ENCODE data around the gene SPTB. TPM values are rescaled to one million over a fixed set of nuclear protein-coding genes. Genes with fewer than 3 reads are reported as not detected.

Gene SPTB
- total RNA-seq, 2 donors from 2014 or later: 5.6 to 9.9 TPM

GRCh38 chr14:64804754-64805260 is 74.9 kb downstream of the SPTB start:
- Histone ChIP-seq H3K4me3 (no peak overlapping the region), H3K27ac (no peak overlapping the region), H3K9me3 (no peaks in the 10 kb centered on the region), H3K4me1 (ENCODE audit: control insufficient read depth in 1 of 2, low read depth in 2 of 2) (peaks cover 22 to 42% of the 10 kb centered on the region in 2 donors), H3K36me3 (no peaks in the 10 kb centered on the region), H3K27me3 (replicated peaks; ENCODE audit: insufficient read depth) (no peaks in the 10 kb centered on the region)
- no peak for TF ChIP-seq CTCF (IDR thresholded peaks at IDR 0.05)
- no peak for DNase-seq (ENCODE audit: low spot score)
- ATAC-seq (ENCODE audit: insufficient number of reproducible peaks, low FRiP score, low read depth): no peak

GRCh38 chr14:64801800-64802199 is 77.9 kb downstream of the SPTB start:
- peaks cover 11 to 22% of the 10 kb centered on the region in 2 donors for H3K4me1 ChIP-seq (ENCODE audit: control insufficient read depth in 1 of 2, low read depth in 2 of 2)
- no peaks in the 10 kb centered on the region for H3K9me3 ChIP-seq
- no peak overlapping the region for H3K27ac ChIP-seq
- DNase-seq (ENCODE audit: low spot score) (no peak), ATAC-seq (ENCODE audit: insufficient number of reproducible peaks, low FRiP score, low read depth) (no peak)
- peak; percentile 37 for TF ChIP-seq CTCF (IDR thresholded peaks at IDR 0.05)
- H3K27me3 ChIP-seq (replicated peaks; ENCODE audit: insufficient read depth): no peaks in the 10 kb centered on the region
- H3K4me3 ChIP-seq: no peak overlapping the region
- no peaks in the 10 kb centered on the region for H3K36me3 ChIP-seq

GRCh38 chr14:64801046-64801445 is 78.7 kb downstream of the SPTB start:
- H3K4me1 ChIP-seq (ENCODE audit: control insufficient read depth in 1 of 2, low read depth in 2 of 2): peaks cover 8 to 15% of the 10 kb centered on the region in 2 donors
- no peak for DNase-seq (ENCODE audit: low spot score)
- ATAC-seq (ENCODE audit: insufficient number of reproducible peaks, low FRiP score, low read depth): no peak
- no peaks in the 10 kb centered on the region for H3K27me3 ChIP-seq (replicated peaks; ENCODE audit: insufficient read depth)
- H3K36me3 ChIP-seq: no peaks in the 10 kb centered on the region
- H3K4me3 ChIP-seq: no peak overlapping the region
- H3K9me3 ChIP-seq: no peaks in the 10 kb centered on the region
- TF ChIP-seq CTCF (IDR thresholded peaks at IDR 0.05): no peak
- H3K27ac ChIP-seq: no peak overlapping the region

- peaks cover 0 to 5% of the 10 kb centered on the region in 2 donors for H3K4me1 ChIP-seq (ENCODE audit: control insufficient read depth in 1 of 2, low read depth in 2 of 2)
- ATAC-seq (ENCODE audit: insufficient number of reproducible peaks, low FRiP score, low read depth): no peak
- H3K27ac ChIP-seq: no peak overlapping the region
- no peak overlapping the region for H3K4me3 ChIP-seq
- H3K36me3 ChIP-seq: no peaks in the 10 kb centered on the region
- no peaks in the 10 kb centered on the region for H3K9me3 ChIP-seq
- peak; percentile 48 for TF ChIP-seq CTCF (IDR thresholded peaks at IDR 0.05)
- no peak for DNase-seq (ENCODE audit: low spot score)
- no peaks in the 10 kb centered on the region for H3K27me3 ChIP-seq (replicated peaks; ENCODE audit: insufficient read depth)
Measured at GRCh38 chr14:64800000-64800399, 79.7 kb downstream of the SPTB start.

DNA sequence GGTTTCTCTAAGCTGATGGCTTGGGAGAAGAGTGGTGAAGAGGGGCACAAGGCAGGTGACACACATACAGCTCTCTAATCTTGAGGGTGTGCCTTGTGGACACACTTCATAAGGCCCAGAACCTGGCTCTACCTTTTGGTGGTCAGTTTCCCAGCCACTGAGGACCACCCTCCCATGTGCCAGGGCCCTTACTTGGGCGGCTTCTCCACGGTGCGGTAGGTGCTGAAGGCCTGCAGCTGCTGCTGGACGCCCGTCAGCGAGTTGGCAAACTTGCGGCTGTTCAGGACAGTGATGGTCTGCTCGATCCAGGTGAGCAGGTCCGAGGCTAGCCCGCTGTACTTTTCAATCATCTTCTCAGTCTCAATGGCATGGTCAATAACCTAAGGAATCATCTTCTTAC is 80.2 kb downstream of the SPTB start:
- no peak for TF ChIP-seq CTCF (IDR thresholded peaks at IDR 0.05)
- DNase-seq (ENCODE audit: low spot score) (no peak), ATAC-seq (ENCODE audit: insufficient number of reproducible peaks, low FRiP score, low read depth) (no peak)
- Histone ChIP-seq H3K27ac (no peak overlapping the region), H3K4me1 (ENCODE audit: control insufficient read depth in 1 of 2, low read depth in 2 of 2) (peaks cover 0 to 4% of the 10 kb centered on the region in 2 donors), H3K36me3 (no peaks in the 10 kb centered on the region), H3K4me3 (no peak overlapping the region), H3K27me3 (replicated peaks; ENCODE audit: insufficient read depth) (no peaks in the 10 kb centered on the region), H3K9me3 (no peaks in the 10 kb centered on the region)

Measured in thoracic aorta (tissue), 2 donors.